MM.1S (cell line): ENCODE results near the gene ANKK1.

Source experiments
- CTCF ChIP-seq: fragments of 300-600 bp; sonication (generic); IDR thresholded peaks from 2 replicates; pipeline ENCODE4 v1.5.1; 2016; ENCODE audit warnings: antibody characterized with exemption, low read length, mixed read lengths
- EZH2phosphoT487 ChIP-seq: fragments of 300-600 bp; sonication (generic); IDR thresholded peaks from 2 replicates; pipeline ENCODE4 v1.6.1; 2018; ENCODE audit warnings: antibody characterized with exemption, low read length

GRCh38 chr11:113407163-113407562 lies 19.6 kb downstream of the ANKK1 start:
- no peak for TF ChIP-seq CTCF
- TF ChIP-seq EZH2phosphoT487 = no peak
